WTC11 (cell line): ENCODE data around the gene NUDT14. TPM values are rescaled to one million over a fixed set of nuclear protein-coding genes. Genes with fewer than 3 reads are reported as not detected.

Source experiments
- ATAC-seq: fragments of 200-7000 bp; cut with Tn5 transposase; 2 replicates; pipeline ENCODE4 v1.10.0; 2021; ENCODE audit warnings: mild to moderate bottlenecking, moderate library complexity
- CTCF ChIA-PET: fragments of 300-600 bp; sonication (Branson Sonifier 250); formaldehyde crosslinking; loops from one replicate; lab custom pipeline; 2021; ENCODE audit warnings: antibody characterized with exemption; lab: Charles Lee
- POLR2A ChIA-PET: fragments of 350-600 bp; sonication (Branson Sonifier 250); formaldehyde crosslinking; loops from one replicate; lab custom pipeline; 2021; ENCODE audit warnings: antibody characterized with exemption; lab: Charles Lee
- DNase-seq: peaks from one replicate; pipeline ENCODE4 v3.0.0; 2021; ENCODE audit warnings: low spot score
- H3K27ac Mint-ChIP-seq: 2 replicates; pipeline ENCODE4 v1.8.0; 2021; ENCODE audit warnings: mixed read lengths
- H3K27me3 Mint-ChIP-seq: 2 replicates; pipeline ENCODE4 v1.8.0; 2021; ENCODE audit warnings: low read depth, mild to moderate bottlenecking, moderate library complexity, mixed read lengths
- H3K36me3 Mint-ChIP-seq: 2 replicates; pipeline ENCODE4 v1.8.0; 2021; ENCODE audit warnings: mixed read lengths
- H3K4me1 Mint-ChIP-seq: 2 replicates; pipeline ENCODE4 v1.8.0; 2022; ENCODE audit warnings: mixed read lengths
- H3K4me3 Mint-ChIP-seq: 2 replicates; pipeline ENCODE4 v1.8.0; 2021; ENCODE audit warnings: mild to moderate bottlenecking, moderate library complexity, mixed read lengths
- H3K9me3 Mint-ChIP-seq: 2 replicates; pipeline ENCODE4 v1.8.0; 2021; ENCODE audit warnings: mixed read lengths
- ATF1 ChIP-seq: sonication (generic); formaldehyde crosslinking; IDR thresholded peaks from 2 replicates; pipeline ENCODE4 v1.8.1; 2023; ENCODE audit warnings: mild to moderate bottlenecking, moderate library complexity, missing genetic modification reagents
- CREB1 ChIP-seq: sonication (generic); formaldehyde crosslinking; IDR thresholded peaks from 2 replicates; pipeline ENCODE4 v1.8.0; 2023; ENCODE audit warnings: mild to moderate bottlenecking, missing genetic modification reagents
- HMGXB4 ChIP-seq: sonication (generic); formaldehyde crosslinking; IDR thresholded peaks from 2 replicates; pipeline ENCODE4 v1.8.1; 2023; ENCODE audit warnings: mild to moderate bottlenecking, moderate library complexity, missing genetic modification reagents
- JAZF1 ChIP-seq: fragments of 250-450 bp; sonication (Bioruptor Pico); IDR thresholded peaks from 2 replicates; pipeline ENCODE4 v1.9.0; 2021; ENCODE audit warnings: moderate library complexity, mild to moderate bottlenecking, inconsistent platforms
- JUN ChIP-seq: sonication (generic); formaldehyde crosslinking; IDR thresholded peaks from 2 replicates; pipeline ENCODE4 v1.8.0; 2023; ENCODE audit warnings: mild to moderate bottlenecking, missing genetic modification reagents
- NR2C2 ChIP-seq: sonication (generic); formaldehyde crosslinking; IDR thresholded peaks from 2 replicates; pipeline ENCODE4 v1.8.0; 2022; ENCODE audit warnings: mild to moderate bottlenecking, missing genetic modification reagents
- NR3C1 ChIP-seq: sonication (generic); formaldehyde crosslinking; conservative IDR thresholded peaks from 2 replicates; pipeline ENCODE4 v1.8.1; 2023; ENCODE audit warnings: low read depth, mild to moderate bottlenecking, missing genetic modification reagents
- OVOL2 ChIP-seq: fragments of 250-450 bp; sonication (Bioruptor Pico); IDR thresholded peaks from 2 replicates; pipeline ENCODE4 v1.9.0; 2021; ENCODE audit warnings: mild to moderate bottlenecking, borderline replicate concordance
- PRDM15 ChIP-seq: sonication (generic); formaldehyde crosslinking; IDR thresholded peaks from 2 replicates; pipeline ENCODE4 v1.8.0; 2022; ENCODE audit warnings: missing genetic modification reagents
- RORB ChIP-seq: fragments of 250-450 bp; sonication (Bioruptor Pico); IDR thresholded peaks from 2 replicates; pipeline ENCODE4 v1.9.0; 2021; ENCODE audit warnings: mild to moderate bottlenecking
- TP53 ChIP-seq: sonication (generic); formaldehyde crosslinking; IDR thresholded peaks from 2 replicates; pipeline ENCODE4 v1.8.1; 2023; ENCODE audit warnings: mild to moderate bottlenecking, missing genetic modification reagents
- ZNF232 ChIP-seq: sonication (generic); formaldehyde crosslinking; IDR thresholded peaks from 2 replicates; pipeline ENCODE4 v1.8.0; 2022; ENCODE audit warnings: mild to moderate bottlenecking, missing genetic modification reagents
- ZNF281 ChIP-seq: sonication (generic); formaldehyde crosslinking; IDR thresholded peaks from 2 replicates; pipeline ENCODE4 v1.8.0; 2023; ENCODE audit warnings: mild to moderate bottlenecking, missing genetic modification reagents
- ZSCAN18 ChIP-seq: fragments of 250-450 bp; sonication (Bioruptor Pico); IDR thresholded peaks from 2 replicates; pipeline ENCODE4 v2.1.2; 2022; ENCODE audit warnings: mild to moderate bottlenecking, moderate library complexity
- total RNA-seq: library from RNA; stranded (reverse); gene quantifications from 3 replicates; pipeline ENCODE4 v1.2.3, GENCODE V29; 2021
- TF ChIP-seq, protein P1 (sequence below): sonication (generic); formaldehyde crosslinking; IDR thresholded peaks from 2 replicates; pipeline ENCODE4 v1.8.1; 2023; ENCODE audit warnings: mild to moderate bottlenecking, missing genetic modification reagents, moderate library complexity
- TF ChIP-seq, protein P2 (sequence below): sonication (generic); formaldehyde crosslinking; IDR thresholded peaks from 2 replicates; pipeline ENCODE4 v1.8.0; 2022; ENCODE audit warnings: mild to moderate bottlenecking, missing genetic modification reagents
- TF ChIP-seq, protein P3 (sequence below): sonication (generic); formaldehyde crosslinking; IDR thresholded peaks from 2 replicates; pipeline ENCODE4 v1.8.0; 2023; ENCODE audit warnings: missing genetic modification reagents
- TF ChIP-seq, protein P4 (sequence below): sonication (generic); formaldehyde crosslinking; IDR thresholded peaks from 2 replicates; pipeline ENCODE4 v1.8.0; 2022; ENCODE audit warnings: mild to moderate bottlenecking, missing genetic modification reagents

The NUDT14 gene
- total RNA-seq, 1 experiment from 2014 or later, result 35.4 TPM

DNA sequence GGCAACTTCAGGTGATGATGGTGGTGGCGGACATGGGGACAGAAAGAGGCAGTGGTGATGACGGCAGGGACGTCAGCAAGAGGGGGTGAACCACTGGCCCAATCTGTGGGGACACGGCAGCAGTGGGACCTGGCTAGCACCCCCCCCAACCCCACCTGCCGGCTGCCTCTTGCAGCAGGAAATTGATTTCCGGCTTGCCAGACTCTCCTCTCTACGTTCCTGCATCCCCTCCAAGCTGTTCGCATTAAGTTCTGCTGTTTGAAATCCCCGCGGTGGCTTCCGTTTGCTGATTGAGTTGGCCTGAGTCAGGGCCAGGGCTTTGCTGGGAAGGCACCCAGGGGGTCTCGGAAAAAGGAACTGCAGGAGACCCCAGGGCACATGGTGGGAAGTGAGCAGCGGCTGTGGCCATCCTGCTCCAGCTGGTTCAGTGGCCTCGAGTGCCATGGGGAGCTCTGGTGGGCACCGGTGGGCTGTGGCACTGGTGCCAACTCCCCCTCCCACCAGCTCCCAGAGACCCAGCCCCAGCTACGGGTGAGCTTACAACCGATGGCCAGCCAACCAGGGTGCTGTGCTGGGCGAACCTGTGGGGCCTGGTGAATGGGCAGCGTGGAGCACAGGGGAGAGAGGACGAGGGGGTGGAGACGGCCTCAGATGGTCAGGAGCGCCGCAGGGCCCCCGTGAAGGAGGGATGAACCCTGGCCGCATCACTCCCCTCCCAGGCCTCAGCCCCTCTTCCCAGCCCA lies 14.6 kb upstream of the NUDT14 start:
- H3K9me3 Mint-ChIP-seq, result no peaks in the 10 kb centered on the region
- H3K27ac Mint-ChIP-seq, result no peak overlapping the region
- ChIA-PET POLR2A (no interaction called here), CTCF (interaction anchor here (0.5 to 6.3 kb wide), 14 partner anchors 8 to 285 kb away, joined by 3 to 33 read pairs (median 5); partner anchors contain the start of genes JAG2 and NUDT14)
- no peak overlapping the region for H3K4me3 Mint-ChIP-seq
- DNase-seq (no peak), ATAC-seq (no peak)
- TF ChIP-seq, protein P1, sequence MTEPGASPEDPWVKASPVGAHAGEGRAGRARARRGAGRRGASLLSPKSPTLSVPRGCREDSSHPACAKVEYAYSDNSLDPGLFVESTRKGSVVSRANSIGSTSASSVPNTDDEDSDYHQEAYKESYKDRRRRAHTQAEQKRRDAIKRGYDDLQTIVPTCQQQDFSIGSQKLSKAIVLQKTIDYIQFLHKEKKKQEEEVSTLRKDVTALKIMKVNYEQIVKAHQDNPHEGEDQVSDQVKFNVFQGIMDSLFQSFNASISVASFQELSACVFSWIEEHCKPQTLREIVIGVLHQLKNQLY, result no peak
- TF ChIP-seq, protein P2, sequence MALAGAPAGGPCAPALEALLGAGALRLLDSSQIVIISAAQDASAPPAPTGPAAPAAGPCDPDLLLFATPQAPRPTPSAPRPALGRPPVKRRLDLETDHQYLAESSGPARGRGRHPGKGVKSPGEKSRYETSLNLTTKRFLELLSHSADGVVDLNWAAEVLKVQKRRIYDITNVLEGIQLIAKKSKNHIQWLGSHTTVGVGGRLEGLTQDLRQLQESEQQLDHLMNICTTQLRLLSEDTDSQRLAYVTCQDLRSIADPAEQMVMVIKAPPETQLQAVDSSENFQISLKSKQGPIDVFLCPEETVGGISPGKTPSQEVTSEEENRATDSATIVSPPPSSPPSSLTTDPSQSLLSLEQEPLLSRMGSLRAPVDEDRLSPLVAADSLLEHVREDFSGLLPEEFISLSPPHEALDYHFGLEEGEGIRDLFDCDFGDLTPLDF, result no peak
- TF ChIP-seq NR3C1 (CRISPR knock-in tag), result no peak
- no peak for TF ChIP-seq JAZF1
- TF ChIP-seq ZNF232 (CRISPR knock-in tag), result no peak
- TF ChIP-seq PRDM15 (CRISPR knock-in tag), result no peak
- TF ChIP-seq, protein P3, sequence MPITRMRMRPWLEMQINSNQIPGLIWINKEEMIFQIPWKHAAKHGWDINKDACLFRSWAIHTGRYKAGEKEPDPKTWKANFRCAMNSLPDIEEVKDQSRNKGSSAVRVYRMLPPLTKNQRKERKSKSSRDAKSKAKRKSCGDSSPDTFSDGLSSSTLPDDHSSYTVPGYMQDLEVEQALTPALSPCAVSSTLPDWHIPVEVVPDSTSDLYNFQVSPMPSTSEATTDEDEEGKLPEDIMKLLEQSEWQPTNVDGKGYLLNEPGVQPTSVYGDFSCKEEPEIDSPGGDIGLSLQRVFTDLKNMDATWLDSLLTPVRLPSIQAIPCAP (CRISPR knock-in tag), result no peak
- no peak for TF ChIP-seq ZNF281
- TF ChIP-seq, protein P4, sequence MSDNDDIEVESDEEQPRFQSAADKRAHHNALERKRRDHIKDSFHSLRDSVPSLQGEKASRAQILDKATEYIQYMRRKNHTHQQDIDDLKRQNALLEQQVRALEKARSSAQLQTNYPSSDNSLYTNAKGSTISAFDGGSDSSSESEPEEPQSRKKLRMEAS (CRISPR knock-in tag), result no peak
- TF ChIP-seq NR2C2 (CRISPR knock-in tag), result no peak
- no peak for TF ChIP-seq HMGXB4 (CRISPR knock-in tag)
- no peak for TF ChIP-seq TP53 (CRISPR knock-in tag)
- H3K36me3 Mint-ChIP-seq, result no peaks in the 10 kb centered on the region
- H3K4me1 Mint-ChIP-seq, result peaks cover 9% of the 10 kb centered on the region
- H3K27me3 Mint-ChIP-seq, result peaks cover 24% of the 10 kb centered on the region

DNA sequence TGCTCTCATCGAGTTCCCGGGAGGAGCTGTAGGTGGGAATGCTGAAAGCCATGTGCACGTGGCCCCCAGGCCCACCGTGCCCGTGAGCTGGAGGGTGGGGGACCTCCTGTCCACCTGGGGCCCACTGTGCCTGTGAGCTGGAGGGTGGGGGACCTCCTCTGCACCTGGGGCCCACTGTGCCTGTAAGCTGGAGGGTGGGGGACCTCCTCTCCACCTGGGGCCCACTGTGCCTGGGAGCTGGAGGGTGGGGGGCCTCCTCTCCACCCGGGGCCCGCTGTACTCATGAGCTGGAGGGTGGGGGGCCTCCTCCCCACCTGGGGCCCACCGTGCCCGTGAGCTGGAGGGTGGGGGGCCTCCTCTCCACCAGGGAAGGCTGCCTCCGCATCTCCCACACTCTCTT lies 13.9 kb upstream of the NUDT14 start:
- H3K4me1 Mint-ChIP-seq, result peaks cover 9% of the 10 kb centered on the region
- ATAC-seq, result no peak
- POLR2A ChIA-PET, result no interaction called here
- no peaks in the 10 kb centered on the region for H3K9me3 Mint-ChIP-seq
- H3K27ac Mint-ChIP-seq, result no peak overlapping the region
- CTCF ChIA-PET, result interaction anchor here (0.7 to 6.3 kb wide), 12 partner anchors 8 to 220 kb away, joined by 3 to 33 read pairs (median 5); partner anchors contain the start of genes JAG2 and NUDT14
- no peak for DNase-seq
- peaks cover 24% of the 10 kb centered on the region for H3K27me3 Mint-ChIP-seq
- H3K36me3 Mint-ChIP-seq, result no peaks in the 10 kb centered on the region
- H3K4me3 Mint-ChIP-seq, result no peak overlapping the region
- TF ChIP-seq RORB (CRISPR knock-in tag), result no peak
- no peak for TF ChIP-seq OVOL2
- no peak for TF ChIP-seq ZSCAN18 (CRISPR knock-in tag)
- no peak for TF ChIP-seq PRDM15 (CRISPR knock-in tag)
- TF ChIP-seq ATF1 (CRISPR knock-in tag), result no peak
- no peak for TF ChIP-seq CREB1 (CRISPR knock-in tag)
- no peak for TF ChIP-seq JUN (CRISPR knock-in tag)
